Measurements from ENCODE around the gene UNC93B1.
"Not testable (repeated sequence)": the region's sequence is repeated elsewhere in the genome, so short reads cannot be mapped to it uniquely, and the experiment has no call there.

Gene UNC93B1

DNA sequence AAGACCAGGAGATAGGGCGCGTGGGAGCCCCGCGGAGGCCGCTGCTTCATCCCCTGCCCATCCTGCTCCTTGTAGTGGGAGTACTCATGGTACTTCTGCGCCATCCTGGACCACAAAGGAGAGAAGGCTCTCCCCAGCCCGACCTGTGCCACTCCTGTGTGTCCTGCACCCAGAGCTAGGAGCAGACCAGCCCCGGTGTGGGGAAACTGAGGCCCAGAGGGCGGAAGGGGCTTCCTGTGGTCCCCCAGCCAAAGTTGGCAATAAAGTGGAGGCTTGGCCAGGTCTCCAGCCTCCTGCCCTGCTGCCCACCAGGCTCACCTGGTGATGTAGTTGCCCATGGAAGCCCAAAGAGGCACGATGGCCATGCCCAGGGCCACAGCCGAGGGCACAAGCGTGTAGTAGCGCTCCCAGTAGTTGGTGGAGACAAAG lies 4.7 kb downstream of the UNC93B1 start:
- DNase-seq: no peak
- Histone ChIP-seq H3K4me3 (ENCODE audit: low read depth, low read length) (no peak overlapping the region), H3K9me3 (ENCODE audit: severe bottlenecking) (no peaks in the 10 kb centered on the region), H3K27ac (no peak overlapping the region), H3K27me3 (ENCODE audit: insufficient read depth, low read depth, severe bottlenecking) (no peaks in the 10 kb centered on the region), H3K36me3 (no peaks in the 10 kb centered on the region)
- TF ChIP-seq, protein P1, sequence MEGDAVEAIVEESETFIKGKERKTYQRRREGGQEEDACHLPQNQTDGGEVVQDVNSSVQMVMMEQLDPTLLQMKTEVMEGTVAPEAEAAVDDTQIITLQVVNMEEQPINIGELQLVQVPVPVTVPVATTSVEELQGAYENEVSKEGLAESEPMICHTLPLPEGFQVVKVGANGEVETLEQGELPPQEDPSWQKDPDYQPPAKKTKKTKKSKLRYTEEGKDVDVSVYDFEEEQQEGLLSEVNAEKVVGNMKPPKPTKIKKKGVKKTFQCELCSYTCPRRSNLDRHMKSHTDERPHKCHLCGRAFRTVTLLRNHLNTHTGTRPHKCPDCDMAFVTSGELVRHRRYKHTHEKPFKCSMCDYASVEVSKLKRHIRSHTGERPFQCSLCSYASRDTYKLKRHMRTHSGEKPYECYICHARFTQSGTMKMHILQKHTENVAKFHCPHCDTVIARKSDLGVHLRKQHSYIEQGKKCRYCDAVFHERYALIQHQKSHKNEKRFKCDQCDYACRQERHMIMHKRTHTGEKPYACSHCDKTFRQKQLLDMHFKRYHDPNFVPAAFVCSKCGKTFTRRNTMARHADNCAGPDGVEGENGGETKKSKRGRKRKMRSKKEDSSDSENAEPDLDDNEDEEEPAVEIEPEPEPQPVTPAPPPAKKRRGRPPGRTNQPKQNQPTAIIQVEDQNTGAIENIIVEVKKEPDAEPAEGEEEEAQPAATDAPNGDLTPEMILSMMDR (IDR thresholded peaks at IDR 0.05; ENCODE audit: low read depth, low read length): no peak

GRCh38 chr11:67998150-67999045 lies 5.5 kb downstream of the UNC93B1 start:
- TF ChIP-seq, protein P1 (IDR thresholded peaks at IDR 0.05; ENCODE audit: low read depth, low read length): no peak
- Histone ChIP-seq H3K27me3 (ENCODE audit: insufficient read depth, low read depth, severe bottlenecking) (no peaks in the 10 kb centered on the region), H3K27ac (no peak overlapping the region), H3K36me3 (no peaks in the 10 kb centered on the region), H3K9me3 (ENCODE audit: severe bottlenecking) (no peaks in the 10 kb centered on the region), H3K4me3 (ENCODE audit: low read depth, low read length) (no peak overlapping the region)
- DNase-seq: no peak

- no peaks in the 10 kb centered on the region for H3K9me3 ChIP-seq (ENCODE audit: severe bottlenecking)
- no peak for DNase-seq
- H3K27ac ChIP-seq: no peak overlapping the region
- no peaks in the 10 kb centered on the region for H3K27me3 ChIP-seq (ENCODE audit: insufficient read depth, low read depth, severe bottlenecking)
- H3K36me3 ChIP-seq: no peaks in the 10 kb centered on the region
- H3K4me3 ChIP-seq (ENCODE audit: low read depth, low read length): no peak overlapping the region
- TF ChIP-seq, protein P1 (IDR thresholded peaks at IDR 0.05; ENCODE audit: low read depth, low read length): no peak
These were observed 6.4 kb downstream of the UNC93B1 start for GRCh38 chr11:67997475-67997921.

DNA sequence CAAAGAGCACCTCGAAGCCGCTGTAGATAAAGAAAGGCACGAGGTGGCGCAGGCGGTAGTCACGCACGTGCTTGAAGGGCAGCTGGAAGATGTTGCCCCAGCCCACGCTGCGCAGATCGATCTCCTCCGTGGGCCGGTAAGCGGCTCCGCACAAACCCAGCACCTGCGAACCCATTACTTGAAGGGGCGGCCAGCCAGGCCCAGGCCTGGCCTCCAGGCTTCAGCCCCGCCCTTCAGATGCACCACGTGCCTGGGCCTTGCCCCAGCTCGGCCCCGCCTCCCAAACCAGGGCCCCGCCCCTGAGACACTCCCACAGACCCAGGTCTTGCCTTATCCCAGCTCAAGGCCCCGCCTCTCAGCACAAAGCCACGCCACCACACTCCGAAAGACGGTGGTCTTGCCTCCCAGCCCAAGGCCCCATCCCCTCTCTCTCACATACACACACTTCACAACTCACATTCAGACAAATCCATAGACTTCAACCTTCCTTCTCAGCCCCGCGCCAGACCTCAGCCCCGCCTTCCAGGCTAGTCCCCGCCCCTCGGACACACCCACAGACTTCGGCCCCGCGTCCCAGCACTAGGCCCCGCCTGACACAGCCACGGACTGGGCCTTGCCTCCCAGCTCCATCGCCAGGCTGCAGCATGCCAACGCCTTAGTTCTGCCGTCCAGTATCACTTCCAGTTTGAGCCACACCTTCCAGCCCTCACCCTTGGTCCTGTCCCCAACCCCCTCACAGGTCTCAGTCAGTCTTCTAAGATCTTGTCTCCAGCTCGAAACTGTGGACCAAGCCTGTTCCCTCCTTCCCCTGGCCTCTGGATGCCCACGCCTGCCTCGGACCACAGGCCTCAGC lies 7.0 kb downstream of the UNC93B1 start:
- Histone ChIP-seq H3K4me3 (ENCODE audit: low read depth, low read length) (no peak overlapping the region), H3K27ac (no peak overlapping the region), H3K27me3 (ENCODE audit: insufficient read depth, low read depth, severe bottlenecking) (no peaks in the 10 kb centered on the region), H3K9me3 (ENCODE audit: severe bottlenecking) (no peaks in the 10 kb centered on the region), H3K36me3 (no peaks in the 10 kb centered on the region)
- peak; percentile 66 for DNase-seq
- TF ChIP-seq, protein P1 (IDR thresholded peaks at IDR 0.05; ENCODE audit: low read depth, low read length): no peak

GRCh38 chr11:67996051-67996450 lies 7.8 kb downstream of the UNC93B1 start:
- Histone ChIP-seq H3K4me3 (ENCODE audit: low read depth, low read length) (no peak overlapping the region), H3K36me3 (no peaks in the 10 kb centered on the region)

DNA sequence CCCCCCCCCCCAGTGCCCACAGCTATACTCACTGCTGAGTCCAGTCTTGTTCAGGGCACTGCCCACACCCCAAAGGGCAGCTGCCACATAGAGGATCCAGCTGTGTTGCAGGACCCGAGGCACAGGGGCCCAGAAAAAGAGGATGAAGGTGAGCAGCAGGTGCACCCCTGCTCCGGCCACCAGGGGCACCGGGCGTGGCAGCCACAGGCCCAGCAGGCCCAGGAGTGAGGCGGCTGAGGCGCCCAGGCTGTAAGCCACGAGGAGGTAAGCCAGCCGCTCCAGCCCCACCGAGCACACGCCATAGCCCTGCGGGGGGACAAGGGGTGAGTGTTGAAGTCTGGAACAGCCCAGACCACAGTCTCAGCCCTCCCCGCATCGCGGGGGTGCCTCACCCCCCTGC lies 8.3 kb downstream of the UNC93B1 start:
- H3K9me3 ChIP-seq (ENCODE audit: severe bottlenecking); DNase-seq; H3K4me3 ChIP-seq (ENCODE audit: low read depth, low read length); H3K36me3 ChIP-seq; H3K27ac ChIP-seq; H3K27me3 ChIP-seq (ENCODE audit: insufficient read depth, low read depth, severe bottlenecking): not testable (repeated sequence)

More at GRCh38 chr11:67996051-67996450, 7.8 kb downstream of the UNC93B1 start:
- Histone ChIP-seq H3K27me3 (ENCODE audit: insufficient read depth, low read depth, severe bottlenecking) (no peaks in the 10 kb centered on the region), H3K9me3 (ENCODE audit: severe bottlenecking) (no peaks in the 10 kb centered on the region), H3K27ac (no peak overlapping the region)
- TF ChIP-seq, protein P1 (IDR thresholded peaks at IDR 0.05; ENCODE audit: low read depth, low read length): no peak
- DNase-seq: no peak

DNA sequence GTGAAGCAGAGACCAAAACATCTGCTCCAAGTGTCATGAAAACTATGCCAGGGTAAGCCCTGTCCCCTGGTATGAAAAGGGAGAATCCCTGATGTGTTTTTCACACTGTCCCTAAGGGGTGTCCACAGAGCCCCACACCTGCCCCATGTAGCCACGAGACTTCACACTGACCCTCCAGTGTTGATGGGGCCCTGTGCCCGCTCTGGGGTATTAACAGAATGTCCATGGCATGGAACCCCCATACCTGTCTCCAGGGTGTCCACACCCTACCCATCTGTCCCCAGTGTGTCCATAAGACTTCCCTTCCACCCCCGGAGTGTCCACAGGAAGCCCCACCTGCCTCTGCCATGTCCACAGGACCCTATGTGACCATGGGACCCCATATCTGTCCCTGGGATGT lies 8.8 kb downstream of the UNC93B1 start:
- not testable (repeated sequence) for H3K27ac ChIP-seq; H3K27me3 ChIP-seq (ENCODE audit: insufficient read depth, low read depth, severe bottlenecking); H3K4me3 ChIP-seq (ENCODE audit: low read depth, low read length); DNase-seq; H3K36me3 ChIP-seq; H3K9me3 ChIP-seq (ENCODE audit: severe bottlenecking)

DNA sequence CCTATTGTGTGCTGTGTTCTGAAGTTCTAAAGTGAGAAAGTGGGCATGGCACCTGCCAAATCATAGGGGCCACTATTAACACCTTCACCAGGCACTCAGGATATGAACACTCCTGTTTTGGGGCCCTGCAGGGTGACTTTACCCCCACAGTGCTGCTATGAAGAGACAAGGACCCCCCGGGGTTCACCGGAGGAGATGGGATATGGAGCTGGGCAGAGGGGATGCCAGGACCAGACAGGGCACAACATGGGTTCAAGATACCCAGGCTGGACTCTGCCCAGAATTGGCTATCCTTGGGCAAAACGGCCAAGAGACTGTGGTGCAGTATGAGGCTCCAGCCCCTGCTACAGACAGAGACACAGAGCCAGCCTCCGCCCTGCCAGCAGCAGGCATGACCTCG lies 9.5 kb downstream of the UNC93B1 start:
- H3K27ac ChIP-seq; H3K27me3 ChIP-seq (ENCODE audit: insufficient read depth, low read depth, severe bottlenecking); H3K4me3 ChIP-seq (ENCODE audit: low read depth, low read length); H3K9me3 ChIP-seq (ENCODE audit: severe bottlenecking); H3K36me3 ChIP-seq; DNase-seq: not testable (repeated sequence)

Data from WERI-Rb-1 (cell line).